Measurements from ENCODE around the gene CRMP1. TPM values are rescaled to one million over a fixed set of nuclear protein-coding genes. Genes with fewer than 3 reads are reported as not detected.

CRMP1 gene
- total RNA-seq, 1 experiment from 2014 or later, result not detected

DNA sequence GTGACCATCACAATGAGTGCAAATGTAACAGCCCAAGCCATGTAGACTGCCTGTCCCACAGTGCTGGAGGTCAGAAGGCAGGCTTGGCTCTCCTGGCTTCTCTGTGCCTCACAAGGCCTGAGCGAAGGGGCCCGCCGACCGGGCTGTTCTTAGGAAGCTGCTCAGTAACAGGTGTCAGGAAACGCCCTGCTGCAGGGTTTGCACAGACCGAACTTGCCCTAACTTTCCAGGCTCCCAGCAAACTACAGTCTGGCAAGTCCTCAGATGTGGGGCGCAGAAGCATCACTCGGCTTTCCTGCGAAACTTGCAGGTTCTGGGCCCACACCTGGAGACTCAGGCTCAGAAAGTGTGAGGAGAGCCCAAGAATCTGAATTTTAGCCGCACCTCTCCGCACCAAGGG, 87.6 kb downstream of the CRMP1 start:
- Histone ChIP-seq H3K4me3 (ENCODE audit: low read length) (no peak overlapping the region), H3K36me3 (ENCODE audit: low read depth, low read length) (peaks cover 10% of the 10 kb centered on the region; the same call in 1 of the 2 replicates), H4K20me1 (ENCODE audit: low read length) (no peaks in the 10 kb centered on the region), H3K27me3 (ENCODE audit: low read length) (no peaks in the 10 kb centered on the region), H2AFZ (ENCODE audit: low read length) (no peak overlapping the region), H3F3A (ENCODE audit: low read length, unreplicated experiment) (no peaks in the 10 kb centered on the region), H3K9ac (ENCODE audit: low read length) (no peak overlapping the region), H3K9me3 (ENCODE audit: low read length) (no peaks in the 10 kb centered on the region), H3K79me2 (ENCODE audit: low read length) (no peaks in the 10 kb centered on the region), H3K4me2 (ENCODE audit: low read length) (no peak overlapping the region), H3K9me2 (replicated peaks; ENCODE audit: low read length) (no peaks in the 10 kb centered on the region), H3K4me1 (ENCODE audit: insufficient read depth, low read length) (no peaks in the 10 kb centered on the region), H3K27ac (ENCODE audit: low read length) (no peak overlapping the region)
- ChIA-PET CTCF (no interaction called here), POLR2A (ENCODE audit: unreplicated experiment) (no interaction called here)
- intact Hi-C loops (cut with micrococcal nuclease), result no loop called here
- TF ChIP-seq EZH2phosphoT487 (IDR thresholded peaks at IDR 0.05; ENCODE audit: borderline replicate concordance, low read length), result no peak
- TF ChIP-seq EZH2 (IDR thresholded peaks at IDR 0.05; ENCODE audit: low read length, unreplicated experiment), result no peak
- TF ChIP-seq, protein P1, sequence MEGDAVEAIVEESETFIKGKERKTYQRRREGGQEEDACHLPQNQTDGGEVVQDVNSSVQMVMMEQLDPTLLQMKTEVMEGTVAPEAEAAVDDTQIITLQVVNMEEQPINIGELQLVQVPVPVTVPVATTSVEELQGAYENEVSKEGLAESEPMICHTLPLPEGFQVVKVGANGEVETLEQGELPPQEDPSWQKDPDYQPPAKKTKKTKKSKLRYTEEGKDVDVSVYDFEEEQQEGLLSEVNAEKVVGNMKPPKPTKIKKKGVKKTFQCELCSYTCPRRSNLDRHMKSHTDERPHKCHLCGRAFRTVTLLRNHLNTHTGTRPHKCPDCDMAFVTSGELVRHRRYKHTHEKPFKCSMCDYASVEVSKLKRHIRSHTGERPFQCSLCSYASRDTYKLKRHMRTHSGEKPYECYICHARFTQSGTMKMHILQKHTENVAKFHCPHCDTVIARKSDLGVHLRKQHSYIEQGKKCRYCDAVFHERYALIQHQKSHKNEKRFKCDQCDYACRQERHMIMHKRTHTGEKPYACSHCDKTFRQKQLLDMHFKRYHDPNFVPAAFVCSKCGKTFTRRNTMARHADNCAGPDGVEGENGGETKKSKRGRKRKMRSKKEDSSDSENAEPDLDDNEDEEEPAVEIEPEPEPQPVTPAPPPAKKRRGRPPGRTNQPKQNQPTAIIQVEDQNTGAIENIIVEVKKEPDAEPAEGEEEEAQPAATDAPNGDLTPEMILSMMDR (conservative IDR thresholded peaks at IDR 0.05; ENCODE audit: low read depth, low read length), result no peak
- ATAC-seq, result no peak
- DNase-seq, result no peak
- no TSS peak for BruUV-seq (replicated peaks)

DNA sequence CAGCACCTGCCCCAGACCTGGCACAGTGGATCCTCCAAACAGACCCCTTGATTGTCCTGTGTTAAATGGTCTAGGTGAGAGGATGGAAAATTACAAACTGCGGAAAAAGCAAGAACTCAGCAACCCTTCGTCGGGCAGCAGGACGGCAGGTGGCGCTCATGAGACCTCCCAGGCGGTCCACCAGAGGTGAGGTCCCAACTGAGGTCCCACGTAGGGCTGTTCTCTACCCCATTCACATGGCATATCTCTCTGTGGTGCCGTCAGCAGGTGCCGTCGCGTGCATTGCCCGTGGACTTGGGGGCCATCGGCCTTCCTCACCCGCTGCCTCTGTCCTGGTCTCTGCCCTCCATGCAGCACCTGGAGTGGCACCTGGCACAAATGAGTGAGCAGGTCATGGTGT, 88.2 kb downstream of the CRMP1 start:
- no TSS peak for BruUV-seq (replicated peaks)
- Histone ChIP-seq H3F3A (ENCODE audit: low read length, unreplicated experiment) (no peaks in the 10 kb centered on the region), H3K4me1 (ENCODE audit: insufficient read depth, low read length) (no peaks in the 10 kb centered on the region), H3K36me3 (ENCODE audit: low read depth, low read length) (peaks cover 5% of the 10 kb centered on the region; the same call in 1 of the 2 replicates), H3K4me2 (ENCODE audit: low read length) (no peak overlapping the region), H3K9me2 (replicated peaks; ENCODE audit: low read length) (no peaks in the 10 kb centered on the region), H3K4me3 (ENCODE audit: low read length) (no peak overlapping the region), H3K27ac (ENCODE audit: low read length) (no peak overlapping the region), H3K9me3 (ENCODE audit: low read length) (no peaks in the 10 kb centered on the region), H4K20me1 (ENCODE audit: low read length) (no peaks in the 10 kb centered on the region), H3K27me3 (ENCODE audit: low read length) (no peaks in the 10 kb centered on the region), H3K79me2 (ENCODE audit: low read length) (no peaks in the 10 kb centered on the region), H2AFZ (ENCODE audit: low read length) (no peak overlapping the region), H3K9ac (ENCODE audit: low read length) (no peak overlapping the region)
- intact Hi-C loops (cut with micrococcal nuclease), result no loop called here
- DNase-seq, result no peak
- TF ChIP-seq, protein P1 (conservative IDR thresholded peaks at IDR 0.05; ENCODE audit: low read depth, low read length), result no peak
- TF ChIP-seq EZH2 (IDR thresholded peaks at IDR 0.05; ENCODE audit: low read length, unreplicated experiment) (no peak), EZH2phosphoT487 (IDR thresholded peaks at IDR 0.05; ENCODE audit: borderline replicate concordance, low read length) (no peak)
- CTCF ChIA-PET, result no interaction called here
- no peak for ATAC-seq
- POLR2A ChIA-PET (ENCODE audit: unreplicated experiment), result no interaction called here

DNA sequence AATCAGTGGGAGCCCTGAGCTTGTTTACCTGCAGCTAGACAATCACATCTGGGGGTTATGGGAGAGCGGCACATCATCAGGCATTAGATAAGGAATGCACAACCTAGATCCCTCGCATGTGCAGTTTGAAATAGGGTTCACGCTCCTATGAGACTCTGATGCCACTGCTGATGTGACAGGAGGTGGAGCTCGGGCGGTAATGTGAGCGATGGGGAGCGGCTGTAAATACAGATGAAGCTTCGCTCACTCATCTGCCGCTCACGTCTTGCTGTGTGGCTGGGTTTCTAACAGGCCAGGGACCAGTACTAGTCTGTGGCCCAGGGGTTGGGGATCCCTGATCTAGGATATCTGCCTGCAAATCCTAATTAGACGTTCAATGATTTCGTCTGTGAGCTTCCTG, 90.3 kb downstream of the CRMP1 start:
- no peak overlapping the region for H3K9ac ChIP-seq (ENCODE audit: low read length)
- intact Hi-C loops (cut with micrococcal nuclease), result no loop called here
- ChIA-PET CTCF (no interaction called here), POLR2A (ENCODE audit: unreplicated experiment) (no interaction called here)
- BruUV-seq (replicated peaks), result no TSS peak
- ATAC-seq (no peak), DNase-seq (no peak)
- no peak overlapping the region for H3K4me2 ChIP-seq (ENCODE audit: low read length)
- no peak overlapping the region for H3K4me3 ChIP-seq (ENCODE audit: low read length)
- no peak overlapping the region for H2AFZ ChIP-seq (ENCODE audit: low read length)
- TF ChIP-seq EZH2 (IDR thresholded peaks at IDR 0.05; ENCODE audit: low read length, unreplicated experiment) (no peak), EZH2phosphoT487 (IDR thresholded peaks at IDR 0.05; ENCODE audit: borderline replicate concordance, low read length) (no peak)
- TF ChIP-seq, protein P1 (conservative IDR thresholded peaks at IDR 0.05; ENCODE audit: low read depth, low read length), result no peak
- no peaks in the 10 kb centered on the region for H3K79me2 ChIP-seq (ENCODE audit: low read length)
- no peak overlapping the region for H3K27ac ChIP-seq (ENCODE audit: low read length)
- no peaks in the 10 kb centered on the region for H3K36me3 ChIP-seq (ENCODE audit: low read depth, low read length)
- no peaks in the 10 kb centered on the region for H3K4me1 ChIP-seq (ENCODE audit: insufficient read depth, low read length)
- no peaks in the 10 kb centered on the region for H3K9me2 ChIP-seq (replicated peaks; ENCODE audit: low read length)
- H3F3A ChIP-seq (ENCODE audit: low read length, unreplicated experiment), result no peaks in the 10 kb centered on the region
- no peaks in the 10 kb centered on the region for H3K9me3 ChIP-seq (ENCODE audit: low read length)
- no peaks in the 10 kb centered on the region for H3K27me3 ChIP-seq (ENCODE audit: low read length)
- H4K20me1 ChIP-seq (ENCODE audit: low read length), result no peaks in the 10 kb centered on the region

Data from PC-3 (cell line).